Dedifferentiated amniotic fluid mesenchymal stem cell (primary cell): Measurements from ENCODE around the gene MAP3K5.
"Not testable (repeated sequence)": the region's sequence is repeated elsewhere in the genome, so short reads cannot be mapped to it uniquely, and the experiment has no call there.

ENCODE experiments used
- DNase-seq: peaks from one replicate; pipeline ENCODE4 v3.0.0-alpha.2; 2016; ENCODE audit errors: extremely low spot score

MAP3K5 gene

GRCh38 chr6:136792410-136793262 is at the start of gene MAP3K5:
Gene MAP3K5, minus strand, starts transcription at chr6:136792477. Its CDS starts 320 bp downstream, at chr6:136792157.
- DNase-seq: peak; percentile 87

- no peak for DNase-seq
Observed at GRCh38 chr6:136840276-136841001, 48.2 kb upstream of the MAP3K5 start.

GRCh38 chr6:136831873-136832562 is 39.7 kb upstream of the MAP3K5 start:
- no peak for DNase-seq

- DNase-seq: no peak
Observed at GRCh38 chr6:136826216-136826615, 33.9 kb upstream of the MAP3K5 start.

GRCh38 chr6:136823128-136823660 is 30.9 kb upstream of the MAP3K5 start:
- no peak for DNase-seq

GRCh38 chr6:136822376-136823127 is 30.3 kb upstream of the MAP3K5 start, which contains the start of gene PEX7:
Gene PEX7, plus strand, starts transcription at chr6:136822592. Its CDS starts 74 bp downstream, at chr6:136822666.
- DNase-seq: peak; percentile 92

- DNase-seq: peak; percentile 40
Observed at GRCh38 chr6:136822046-136822375, 29.7 kb upstream of the MAP3K5 start.

- no peak for DNase-seq
Observed at GRCh38 chr6:136820561-136820960, 28.3 kb upstream of the MAP3K5 start.

- no peak for DNase-seq
Observed at GRCh38 chr6:136816656-136817055, 24.4 kb upstream of the MAP3K5 start.

GRCh38 chr6:136815608-136816007 is 23.3 kb upstream of the MAP3K5 start:
- DNase-seq: not testable (repeated sequence)

GRCh38 chr6:136812174-136812573 is 19.9 kb upstream of the MAP3K5 start:
- DNase-seq: no peak

GRCh38 chr6:136811272-136811671 is 19.0 kb upstream of the MAP3K5 start:
- DNase-seq: peak; percentile 41

- DNase-seq: no peak
Observed at GRCh38 chr6:136809091-136809860, 17.0 kb upstream of the MAP3K5 start.

- no peak for DNase-seq
Observed at GRCh38 chr6:136803608-136804007, 11.3 kb upstream of the MAP3K5 start.

- DNase-seq: no peak
Observed at GRCh38 chr6:136801581-136801980, 9.3 kb upstream of the MAP3K5 start.

- DNase-seq: no peak
Observed at GRCh38 chr6:136798044-136798443, 5.8 kb upstream of the MAP3K5 start.

- no peak for DNase-seq
Observed at GRCh38 chr6:136795996-136796395, 3.7 kb upstream of the MAP3K5 start.

GRCh38 chr6:136795386-136795785 is 3.1 kb upstream of the MAP3K5 start:
- DNase-seq: no peak

GRCh38 chr6:136793363-136793762 is 1.1 kb upstream of the MAP3K5 start:
- DNase-seq: no peak

- DNase-seq: no peak
Observed at GRCh38 chr6:136792095-136792409, 225 bp downstream of the MAP3K5 start.
